HepG2 (cell line): ENCODE results near the gene EMC9. TPM values are rescaled to one million over a fixed set of nuclear protein-coding genes. Genes with fewer than 3 reads are reported as not detected.

Experiments
- ATF7-NPFF ChIP-seq: sonication (generic); formaldehyde crosslinking; IDR thresholded peaks from 2 replicates; pipeline ENCODE4 v1.8.1; 2023; ENCODE audit warnings: mild to moderate bottlenecking, low read depth, missing genetic modification reagents, moderate library complexity
- DZIP1 ChIP-seq: sonication (generic); formaldehyde crosslinking; IDR thresholded peaks from 2 replicates; pipeline ENCODE4 v1.5.0; 2020; ENCODE audit warnings: mild to moderate bottlenecking, missing genetic modification reagents
- LBX2 ChIP-seq: sonication (generic); formaldehyde crosslinking; IDR thresholded peaks from 2 replicates; pipeline ENCODE4 v1.5.0; 2020; ENCODE audit warnings: missing genetic modification reagents, mild to moderate bottlenecking, borderline replicate concordance
- PBX2 ChIP-seq: IDR thresholded peaks from 2 replicates; pipeline ENCODE4 v1.6.1; 2016; ENCODE audit warnings: control low read depth
- RNF219 ChIP-seq: sonication (generic); formaldehyde crosslinking; IDR thresholded peaks from 2 replicates; pipeline ENCODE4 v1.5.0; 2020; ENCODE audit warnings: mild to moderate bottlenecking, missing genetic modification reagents
- ZBTB10 ChIP-seq: sonication (generic); formaldehyde crosslinking; IDR thresholded peaks from 2 replicates; pipeline ENCODE4 v1.4.0; 2020; ENCODE audit warnings: missing genetic modification reagents, borderline replicate concordance
- ZBTB44 ChIP-seq: sonication (generic); formaldehyde crosslinking; IDR thresholded peaks from 2 replicates; pipeline ENCODE4 v1.4.0; 2020; ENCODE audit warnings: missing genetic modification reagents
- ZNF260 ChIP-seq: sonication (generic); formaldehyde crosslinking; IDR thresholded peaks from 2 replicates; pipeline ENCODE4 v1.4.0; 2020; ENCODE audit warnings: missing genetic modification reagents, low read depth, mild to moderate bottlenecking, borderline replicate concordance
- ZNF687 ChIP-seq: sonication (generic); formaldehyde crosslinking; IDR thresholded peaks from 2 replicates; pipeline ENCODE4 v1.5.1; 2020; ENCODE audit warnings: mild to moderate bottlenecking, missing genetic modification reagents, moderate library complexity
- ZNF703 ChIP-seq: sonication (generic); formaldehyde crosslinking; IDR thresholded peaks from 2 replicates; pipeline ENCODE4 v1.5.1; 2020; ENCODE audit warnings: missing genetic modification reagents, mild to moderate bottlenecking, moderate library complexity, borderline replicate concordance
- polyA plus RNA-seq, 8 experiments: library from polyadenylated mRNA; depleted of rRNA in 3 of 8; stranded (reverse) in 7 of 8; unstranded in 1 of 8; fragments of >200 nt; fragmentation: Illumina TruSeq in 4 of 8; extraction: Trizol in 4 of 8; gene quantifications; 2 replicates each; pipeline versions ENCODE4 v1.2.1 to v1.2.3, GENCODE V29; 2011 to 2016; ENCODE audit warnings: low read depth in 4 of 8, missing spikeins in 1 of 8, mixed read lengths in 1 of 8; ENCODE audit not compliant: insufficient read depth in 1 of 8
- total RNA-seq, 5 experiments: library from RNA; depleted of rRNA; stranded (reverse); fragments of >200 nt; fragmentation: Illumina TruSeq; extraction: Trizol; gene quantifications; 2 replicates each; pipeline ENCODE4 v1.2.3, GENCODE V29; 2016; ENCODE audit warnings: low read depth in 1 of 5

Gene EMC9
- total and polyA plus RNA-seq, 2 of the 13 experiments (the other 11 are each of a cell fraction or from before 2014, with no cell fraction given): 60.5 to 78.7 TPM

GRCh38 chr14:24130717-24131548 is 10.5 kb downstream of the EMC9 start (continued):
- TF ChIP-seq ZBTB44 (0 out of 2 replicates have a peak, but pooled peaks have one; percentile 48), ZNF260 (0 out of 2 replicates have a peak, but pooled peaks have one; percentile 69), RNF219 (CRISPR knock-in tag) (no peak), ATF7-NPFF (0 out of 2 replicates have a peak, but pooled peaks have one; percentile 37), LBX2 (no peak), ZBTB10 (CRISPR knock-in tag) (no peak), ZNF687 (CRISPR knock-in tag) (peak; percentile 85), ZNF703 (CRISPR knock-in tag) (no peak), PBX2 (CRISPR knock-in tag) (0 out of 2 replicates have a peak, but pooled peaks have one; percentile 3), DZIP1 (CRISPR knock-in tag) (no peak)
